HG03108 (cell line): ENCODE results near the gene FAXC.
"Not testable (repeated sequence)": the region's sequence is repeated elsewhere in the genome, so short reads cannot be mapped to it uniquely, and the experiment has no call there.

Experiments used
- ATAC-seq: cut with Tn5 transposase; IDR thresholded peaks from one replicate; pipeline ENCODE4 v1.9.1; 2021; ENCODE audit warnings: moderate library complexity; ENCODE audit not compliant: unreplicated experiment

The FAXC gene

GRCh38 chr6:99344289-99344688 is 5.2 kb downstream of the FAXC start:
- ATAC-seq = no peak

GRCh38 chr6:99341862-99342455 is 7.5 kb downstream of the FAXC start:
- peak; percentile 57 for ATAC-seq

GRCh38 chr6:99338188-99338587 is 11.3 kb downstream of the FAXC start:
- ATAC-seq = no peak

- not testable (repeated sequence) for ATAC-seq
Measured at GRCh38 chr6:99335298-99335697, 14.2 kb downstream of the FAXC start.

- ATAC-seq = no peak
Measured at GRCh38 chr6:99334526-99335127, 14.8 kb downstream of the FAXC start.

- peak; percentile 94 for ATAC-seq
Measured at GRCh38 chr6:99333068-99333467, 16.4 kb downstream of the FAXC start.

GRCh38 chr6:99331531-99331930 is 17.9 kb downstream of the FAXC start:
- no peak for ATAC-seq

- ATAC-seq = peak; percentile 62
Measured at GRCh38 chr6:99330159-99330558, 19.3 kb downstream of the FAXC start.

GRCh38 chr6:99324996-99325395 is 24.5 kb downstream of the FAXC start:
- ATAC-seq = no peak

GRCh38 chr6:99318566-99318965 is 30.9 kb downstream of the FAXC start:
- ATAC-seq = no peak

GRCh38 chr6:99312354-99312753 is 37.1 kb downstream of the FAXC start:
- no peak for ATAC-seq

GRCh38 chr6:99310553-99310952 is 38.9 kb downstream of the FAXC start:
- no peak for ATAC-seq

- no peak for ATAC-seq
Measured at GRCh38 chr6:99309557-99309956, 39.9 kb downstream of the FAXC start.

GRCh38 chr6:99308788-99309187 is 40.7 kb downstream of the FAXC start:
- ATAC-seq = no peak

GRCh38 chr6:99307295-99307907 is 42.1 kb downstream of the FAXC start:
- no peak for ATAC-seq

GRCh38 chr6:99306341-99306740 is 43.1 kb downstream of the FAXC start:
- ATAC-seq = no peak

- no peak for ATAC-seq
Measured at GRCh38 chr6:99305021-99305554, 44.4 kb downstream of the FAXC start.

GRCh38 chr6:99297415-99297814 is 52.1 kb downstream of the FAXC start:
- no peak for ATAC-seq

GRCh38 chr6:99297006-99297405 is 52.5 kb downstream of the FAXC start:
- ATAC-seq = no peak

GRCh38 chr6:99296261-99296660 is 53.2 kb downstream of the FAXC start:
- ATAC-seq = no peak

GRCh38 chr6:99295276-99295675 is 54.2 kb downstream of the FAXC start:
- no peak for ATAC-seq

- no peak for ATAC-seq
Measured at GRCh38 chr6:99294786-99295185, 54.7 kb downstream of the FAXC start.
